Central memory CD8-positive, alpha-beta T cell (primary cell): Measurements from ENCODE around the gene ALOX12B.
"Not testable (repeated sequence)": the region's sequence is repeated elsewhere in the genome, so short reads cannot be mapped to it uniquely, and the experiment has no call there.

Source experiments
- ATAC-seq: fragments of 150-1000 bp; cut with Tn5 transposase; replicated peaks from 2 replicates; pipeline ENCODE4 v1.10.0; 2022; ENCODE audit warnings: mild to moderate bottlenecking, moderate FRiP score, moderate number of reproducible peaks; ENCODE audit not compliant: poor library complexity, severe bottlenecking; ENCODE audit errors: extremely low read depth
- DNase-seq, 2 donors: peaks; one replicate each; pipeline ENCODE4 v3.0.0; 2021; ENCODE audit warnings: low spot score in 2 of 2
- H3K27ac Mint-ChIP-seq: one replicate; pipeline ENCODE4 v1.8.0; 2022; ENCODE audit warnings: low read depth, mild to moderate bottlenecking, moderate library complexity, mixed read lengths
- H3K27me3 Mint-ChIP-seq: one replicate; pipeline ENCODE4 v1.8.0; 2022; ENCODE audit warnings: mixed read lengths
- H3K36me3 Mint-ChIP-seq: one replicate; pipeline ENCODE4 v1.8.0; 2022; ENCODE audit warnings: mild to moderate bottlenecking, moderate library complexity, mixed read lengths; ENCODE audit not compliant: insufficient read depth
- H3K4me1 Mint-ChIP-seq: one replicate; pipeline ENCODE4 v1.8.0; 2022; ENCODE audit warnings: mixed read lengths
- H3K4me3 Mint-ChIP-seq: one replicate; pipeline ENCODE4 v1.8.0; 2022; ENCODE audit warnings: mild to moderate bottlenecking, moderate library complexity, mixed read lengths
- H3K9me3 Mint-ChIP-seq: one replicate; pipeline ENCODE4 v1.8.0; 2022; ENCODE audit warnings: mixed read lengths

The ALOX12B gene

DNA sequence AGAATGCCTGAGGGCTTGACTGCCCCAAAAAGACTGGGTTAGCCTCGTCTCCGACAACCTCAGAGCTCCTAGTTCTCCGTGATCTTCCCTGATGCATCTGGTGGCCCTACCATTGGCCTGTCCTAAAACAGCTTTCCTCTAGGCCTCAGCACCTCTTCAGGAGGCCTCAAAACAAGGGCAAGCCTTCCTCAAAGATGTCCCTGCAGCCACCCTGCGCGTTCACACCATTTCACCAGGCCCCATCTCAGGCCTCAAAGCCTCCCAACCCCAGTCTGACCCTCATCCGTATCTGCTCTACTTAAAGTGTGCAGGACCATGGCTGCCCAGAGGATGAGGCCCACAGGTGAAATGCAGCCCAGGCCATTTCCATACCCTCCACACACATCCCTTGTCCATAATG, 23.4 kb upstream of the ALOX12B start:
- no peak overlapping the region for H3K4me3 Mint-ChIP-seq
- H3K9me3 Mint-ChIP-seq = no peaks in the 10 kb centered on the region
- DNase-seq (no peak), ATAC-seq (no peak)
- no peak overlapping the region for H3K27ac Mint-ChIP-seq
- H3K4me1 Mint-ChIP-seq = peaks cover 6% of the 10 kb centered on the region
- peaks cover 52% of the 10 kb centered on the region for H3K27me3 Mint-ChIP-seq
- H3K36me3 Mint-ChIP-seq = no peaks in the 10 kb centered on the region

DNA sequence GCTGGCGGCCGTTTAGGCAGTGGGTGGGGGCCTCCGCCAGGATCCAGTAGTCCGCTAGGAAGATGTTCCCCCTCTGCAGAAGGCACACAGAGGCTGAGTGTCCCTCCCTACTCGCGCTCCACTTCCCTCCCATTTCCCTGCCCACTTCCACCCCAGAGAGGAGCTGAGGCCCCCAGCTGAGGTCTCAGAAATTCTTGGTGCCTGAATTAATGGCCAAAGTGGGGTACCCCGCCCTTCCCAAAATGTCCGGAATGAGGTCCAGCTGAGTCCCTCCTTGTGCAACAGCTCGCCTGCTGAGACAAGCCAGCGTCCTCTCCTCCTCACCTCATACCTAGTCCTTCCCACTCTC, 22.9 kb upstream of the ALOX12B start:
- H3K4me3 Mint-ChIP-seq = peak overlapping the region; percentile 21
- H3K36me3 Mint-ChIP-seq = no peaks in the 10 kb centered on the region
- peaks cover 6% of the 10 kb centered on the region for H3K4me1 Mint-ChIP-seq
- H3K27ac Mint-ChIP-seq = no peak overlapping the region
- no peaks in the 10 kb centered on the region for H3K9me3 Mint-ChIP-seq
- ATAC-seq (peak; percentile 18), DNase-seq (no peak)
- H3K27me3 Mint-ChIP-seq = peaks cover 47% of the 10 kb centered on the region

DNA sequence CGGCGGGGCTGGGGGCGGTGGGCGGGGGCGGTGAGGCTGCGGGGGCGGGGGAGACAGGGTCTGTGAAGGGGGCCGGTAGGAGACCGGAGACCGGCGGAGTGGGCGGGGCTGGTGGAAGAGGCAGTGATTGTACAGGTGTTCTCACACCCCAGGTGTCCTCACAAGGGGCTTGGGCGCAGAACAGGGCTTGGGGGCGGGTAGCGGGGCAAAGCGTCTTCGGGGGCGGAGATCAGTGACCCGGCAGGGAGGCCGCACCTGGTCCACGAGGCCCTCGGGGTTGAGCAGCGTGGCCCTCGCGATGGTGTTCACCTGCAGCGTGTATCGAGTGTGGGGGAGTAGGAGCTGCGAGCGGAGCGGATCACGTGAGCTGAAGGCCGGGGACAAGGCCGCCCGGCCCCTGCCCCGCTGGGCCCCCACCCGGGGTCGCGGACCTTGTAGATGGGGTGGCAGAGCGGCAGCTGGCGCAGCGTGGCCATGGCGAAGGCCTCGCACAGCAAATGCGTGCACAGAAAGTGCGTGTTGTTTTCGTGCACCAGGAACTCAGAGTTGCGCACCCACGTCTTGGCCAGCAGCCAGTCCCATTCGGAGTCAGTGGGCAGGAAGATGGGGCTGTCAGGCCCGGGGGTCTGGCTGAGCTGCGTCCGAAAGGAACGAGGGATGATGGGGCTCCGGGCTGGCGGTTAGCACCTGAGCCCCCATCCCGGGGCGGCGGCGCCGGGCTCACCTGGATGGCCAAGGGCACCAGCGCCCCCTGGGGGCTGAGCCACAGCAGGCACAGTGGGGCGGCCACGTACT, 22.3 kb upstream of the ALOX12B start:
- Mint-ChIP-seq H3K36me3 (no peaks in the 10 kb centered on the region), H3K27me3 (peaks cover 41% of the 10 kb centered on the region), H3K4me3 (peak overlapping the region; percentile 21), H3K9me3 (no peaks in the 10 kb centered on the region), H3K27ac (no peak overlapping the region), H3K4me1 (peaks cover 6% of the 10 kb centered on the region)
- ATAC-seq = peak; percentile 91
- peak; percentile 61 to 71 for DNase-seq

DNA sequence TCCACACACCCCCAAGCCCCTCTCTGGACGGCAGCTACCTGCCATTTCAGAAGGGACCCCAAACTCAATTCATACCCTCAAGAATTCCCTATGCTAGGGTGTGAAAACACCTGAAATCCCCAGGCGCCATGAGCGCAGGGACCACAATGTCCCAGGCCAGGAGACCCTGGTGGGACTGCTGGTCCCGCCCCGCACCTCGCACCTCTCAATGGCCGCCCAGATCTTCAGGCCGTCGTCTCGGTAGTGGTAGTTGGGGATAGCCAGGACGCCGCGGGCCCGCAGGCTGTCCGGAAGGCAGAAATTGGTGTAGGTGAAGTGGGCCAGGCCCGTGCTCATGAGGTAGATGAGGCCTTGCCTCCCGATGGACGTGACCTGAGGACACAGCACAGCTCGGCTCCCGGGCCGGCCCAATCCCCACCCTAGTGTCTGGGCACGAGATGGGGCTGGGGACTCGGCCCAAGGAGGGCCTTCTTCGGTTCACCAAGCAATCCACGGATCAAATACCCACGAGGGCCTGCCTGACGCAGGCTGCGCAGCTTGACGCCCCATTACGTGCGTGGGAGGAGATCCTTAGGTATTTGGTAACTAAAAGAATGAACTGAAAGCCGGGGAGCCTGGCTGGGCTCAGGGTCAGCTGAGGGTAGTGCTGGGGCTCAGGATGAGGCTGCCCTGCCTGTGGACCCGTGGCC, 21.6 kb upstream of the ALOX12B start:
- Mint-ChIP-seq H3K27me3 (peaks cover 34% of the 10 kb centered on the region), H3K4me3 (peak overlapping the region; percentile 21), H3K36me3 (no peaks in the 10 kb centered on the region), H3K9me3 (no peaks in the 10 kb centered on the region), H3K4me1 (peaks cover 6% of the 10 kb centered on the region), H3K27ac (no peak overlapping the region)
- ATAC-seq = no peak
- no peak for DNase-seq

DNA sequence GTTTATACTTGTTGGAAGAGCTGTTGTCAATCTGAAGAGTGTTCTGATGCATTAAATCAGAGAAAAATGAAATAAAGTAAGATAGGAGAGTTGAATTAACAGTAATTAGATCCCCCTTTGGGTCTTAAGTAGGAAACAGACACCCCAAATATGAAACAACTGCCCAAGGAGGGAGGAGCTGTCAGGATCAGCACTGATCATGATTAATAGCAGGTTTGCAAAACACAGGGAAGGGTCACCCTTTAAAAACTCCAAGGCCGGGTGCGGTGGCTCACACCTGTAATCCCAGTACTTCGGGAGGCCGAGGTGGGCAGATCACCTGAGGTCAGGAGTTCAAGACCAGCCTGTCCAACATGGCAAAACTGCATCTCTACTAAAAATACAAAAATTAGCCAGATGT, 19.5 kb upstream of the ALOX12B start:
- not testable (repeated sequence) for H3K4me3 Mint-ChIP-seq, ATAC-seq, H3K4me1 Mint-ChIP-seq, DNase-seq, H3K9me3 Mint-ChIP-seq, H3K36me3 Mint-ChIP-seq, H3K27ac Mint-ChIP-seq
- H3K27me3 Mint-ChIP-seq = peaks cover 13% of the 10 kb centered on the region

DNA sequence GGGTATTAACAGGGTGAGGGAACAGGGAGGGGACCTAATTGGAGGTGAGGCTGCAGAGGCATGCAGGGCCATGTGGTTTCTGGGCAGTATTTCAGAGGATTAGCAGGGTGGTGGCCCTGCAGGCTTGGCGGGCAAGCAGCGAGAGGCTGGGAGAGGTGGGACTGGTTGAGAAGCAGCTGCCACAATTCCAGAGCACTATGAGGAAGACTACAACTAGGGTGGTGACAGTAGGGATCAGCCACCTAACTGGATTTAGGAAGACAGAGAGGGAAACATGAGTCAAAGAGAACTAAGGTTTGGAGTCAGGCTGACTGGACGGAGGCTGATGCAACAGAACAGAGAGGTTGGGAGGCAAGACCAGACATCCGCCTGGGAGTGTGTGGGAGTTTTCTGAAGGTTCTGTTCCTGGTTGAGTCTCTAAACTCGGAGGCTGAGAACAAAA, 18.5 kb upstream of the ALOX12B start:
- no peak overlapping the region for H3K4me3 Mint-ChIP-seq
- no peak overlapping the region for H3K27ac Mint-ChIP-seq
- peaks cover 2% of the 10 kb centered on the region for H3K4me1 Mint-ChIP-seq
- H3K36me3 Mint-ChIP-seq = no peaks in the 10 kb centered on the region
- ATAC-seq (no peak), DNase-seq (no peak)
- no peaks in the 10 kb centered on the region for H3K9me3 Mint-ChIP-seq
- H3K27me3 Mint-ChIP-seq = peaks cover 4% of the 10 kb centered on the region

DNA sequence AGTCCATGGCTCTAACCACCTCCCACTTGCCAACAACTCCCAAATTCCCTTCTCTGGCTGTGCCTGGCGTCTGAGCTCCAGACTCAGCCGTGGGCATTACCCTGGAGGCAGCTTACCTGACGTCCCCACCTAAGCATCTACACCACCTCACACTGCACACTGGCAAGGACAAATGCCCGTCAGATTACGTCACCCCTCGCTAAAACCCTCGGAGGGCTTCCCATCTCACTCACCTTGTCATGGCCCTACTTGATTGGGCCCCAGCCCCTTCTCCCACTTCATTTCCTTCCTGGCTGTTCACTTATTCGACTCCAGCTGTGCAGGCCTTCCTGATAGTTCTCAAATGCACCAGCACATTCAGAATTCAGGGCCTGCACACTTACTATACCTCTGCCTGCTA, 17.4 kb upstream of the ALOX12B start:
- Mint-ChIP-seq H3K36me3 (no peaks in the 10 kb centered on the region), H3K4me1 (no peaks in the 10 kb centered on the region), H3K9me3 (no peaks in the 10 kb centered on the region), H3K27ac (no peak overlapping the region), H3K27me3 (no peaks in the 10 kb centered on the region), H3K4me3 (no peak overlapping the region)
- DNase-seq (no peak), ATAC-seq (no peak)

DNA sequence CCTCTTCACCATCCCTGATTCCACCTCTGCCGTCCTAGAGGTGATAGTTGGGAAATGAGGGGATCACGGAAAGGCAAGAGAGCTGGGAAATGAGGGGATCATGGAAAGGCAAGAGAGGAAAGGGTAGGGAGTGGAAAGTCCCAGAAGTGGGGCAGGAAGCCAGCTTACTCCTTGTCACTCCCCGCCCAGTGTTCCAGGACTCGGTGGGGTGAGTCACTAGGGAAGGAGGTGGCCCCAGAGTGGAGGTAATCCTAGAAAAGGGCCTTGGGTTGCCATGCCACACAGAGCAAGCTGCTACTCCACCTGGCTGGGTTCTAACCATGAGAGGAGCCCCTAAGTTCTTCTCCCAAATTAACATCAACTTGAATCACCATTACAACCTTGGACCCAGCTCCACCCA, 16.0 kb upstream of the ALOX12B start:
- no peaks in the 10 kb centered on the region for H3K4me1 Mint-ChIP-seq
- no peaks in the 10 kb centered on the region for H3K36me3 Mint-ChIP-seq
- no peak overlapping the region for H3K4me3 Mint-ChIP-seq
- H3K27me3 Mint-ChIP-seq = no peaks in the 10 kb centered on the region
- no peaks in the 10 kb centered on the region for H3K9me3 Mint-ChIP-seq
- no peak for DNase-seq
- H3K27ac Mint-ChIP-seq = no peak overlapping the region
- ATAC-seq = no peak

DNA sequence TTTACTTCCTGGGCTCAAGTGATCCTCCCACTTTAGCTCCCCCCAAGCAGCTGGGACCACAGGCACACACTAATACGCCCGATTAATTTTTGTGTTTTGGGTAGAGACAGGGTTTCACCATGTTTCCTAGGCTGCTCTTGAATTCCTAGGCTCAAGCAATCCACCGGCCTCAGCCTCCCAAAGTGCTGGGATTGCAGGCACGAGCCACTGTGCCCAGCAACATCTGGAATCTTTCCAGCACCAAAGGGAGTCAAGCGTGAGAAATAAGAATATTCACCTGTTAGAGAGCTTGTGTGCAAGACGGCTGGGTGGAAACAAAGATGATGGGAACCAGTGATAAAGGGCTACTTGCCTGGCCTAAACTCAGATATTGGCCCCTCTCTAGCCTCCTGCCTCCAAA, 14.2 kb upstream of the ALOX12B start:
- Mint-ChIP-seq H3K4me1 (no peaks in the 10 kb centered on the region), H3K27ac (no peak overlapping the region), H3K36me3 (no peaks in the 10 kb centered on the region), H3K4me3 (no peak overlapping the region), H3K9me3 (no peaks in the 10 kb centered on the region), H3K27me3 (peaks cover 3% of the 10 kb centered on the region)
- no peak for DNase-seq
- ATAC-seq = no peak

DNA sequence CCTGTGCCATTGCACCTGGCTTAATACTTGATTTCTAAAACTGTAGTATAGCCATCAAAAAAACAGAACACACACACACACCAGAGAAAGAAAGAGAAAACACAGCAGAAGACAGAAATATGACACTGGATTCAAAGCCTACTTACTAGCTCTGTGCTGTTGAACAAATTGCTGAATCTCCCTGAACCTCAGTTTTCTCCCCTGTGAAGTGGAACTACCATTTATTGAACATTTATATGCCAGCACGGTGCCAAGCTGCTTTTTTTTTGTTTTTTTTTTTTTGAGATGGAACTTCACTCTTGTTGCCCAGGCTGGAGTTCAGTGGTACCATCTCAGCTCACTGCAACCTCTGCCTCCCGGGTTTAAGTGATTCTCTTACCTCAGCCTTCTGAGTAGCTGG, 13.2 kb upstream of the ALOX12B start:
- Mint-ChIP-seq H3K4me3 (no peak overlapping the region), H3K27ac (no peak overlapping the region), H3K36me3 (no peaks in the 10 kb centered on the region), H3K27me3 (peaks cover 13% of the 10 kb centered on the region), H3K9me3 (no peaks in the 10 kb centered on the region), H3K4me1 (no peaks in the 10 kb centered on the region)
- DNase-seq (no peak), ATAC-seq (no peak)

DNA sequence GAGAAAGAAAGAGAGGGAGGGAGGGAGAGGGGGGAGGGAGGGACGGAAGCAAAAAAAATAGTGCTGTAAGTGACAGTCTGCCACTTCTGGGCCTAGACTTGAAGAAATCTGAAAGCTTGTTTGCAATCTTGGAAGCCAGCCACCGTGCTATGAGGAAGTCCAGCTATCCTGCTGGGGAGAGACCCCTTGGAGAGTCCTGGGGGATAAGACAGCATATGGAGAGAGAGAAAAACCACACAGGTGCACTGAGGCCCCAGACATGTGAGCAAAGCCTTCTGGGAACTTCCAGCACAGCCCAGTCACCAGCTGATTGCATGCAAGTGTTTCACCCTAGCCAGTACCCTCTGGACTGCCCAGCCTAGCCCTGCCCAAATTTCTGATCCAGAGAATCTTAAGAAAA, 12.6 kb upstream of the ALOX12B start:
- DNase-seq = no peak
- H3K9me3 Mint-ChIP-seq = no peaks in the 10 kb centered on the region
- ATAC-seq = no peak

DNA sequence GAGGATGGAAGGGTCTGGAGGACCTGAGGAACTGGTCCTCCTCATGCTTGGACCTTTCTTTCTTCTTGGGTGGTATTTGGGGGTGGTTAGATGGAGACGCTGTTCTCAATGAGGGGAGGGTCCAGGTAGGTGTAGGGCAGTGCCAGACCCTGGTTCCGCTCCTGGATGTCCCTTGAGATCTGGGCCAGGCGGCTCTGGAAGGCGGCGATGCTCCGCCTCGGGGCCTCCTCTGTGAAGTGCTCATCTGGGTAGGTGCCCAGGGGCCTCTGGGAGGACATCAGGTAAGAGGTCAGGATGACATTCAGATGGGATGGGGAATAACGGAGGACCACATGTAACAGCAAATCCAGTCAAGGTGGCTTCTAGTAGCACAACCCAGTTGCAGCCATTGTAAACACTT, 9.0 kb upstream of the ALOX12B start:
- H3K27me3 Mint-ChIP-seq = peaks cover 30% of the 10 kb centered on the region
- DNase-seq (no peak), ATAC-seq (no peak)
- H3K27ac Mint-ChIP-seq = no peak overlapping the region
- H3K4me1 Mint-ChIP-seq = peaks cover 7% of the 10 kb centered on the region
- no peak overlapping the region for H3K4me3 Mint-ChIP-seq
- no peaks in the 10 kb centered on the region for H3K9me3 Mint-ChIP-seq
- peaks cover 5% of the 10 kb centered on the region for H3K36me3 Mint-ChIP-seq

More for the DNA sequence above, 12.6 kb upstream of the ALOX12B start:
- Mint-ChIP-seq H3K36me3 (no peaks in the 10 kb centered on the region), H3K27me3 (peaks cover 19% of the 10 kb centered on the region), H3K4me3 (no peak overlapping the region), H3K4me1 (no peaks in the 10 kb centered on the region), H3K27ac (no peak overlapping the region)

DNA sequence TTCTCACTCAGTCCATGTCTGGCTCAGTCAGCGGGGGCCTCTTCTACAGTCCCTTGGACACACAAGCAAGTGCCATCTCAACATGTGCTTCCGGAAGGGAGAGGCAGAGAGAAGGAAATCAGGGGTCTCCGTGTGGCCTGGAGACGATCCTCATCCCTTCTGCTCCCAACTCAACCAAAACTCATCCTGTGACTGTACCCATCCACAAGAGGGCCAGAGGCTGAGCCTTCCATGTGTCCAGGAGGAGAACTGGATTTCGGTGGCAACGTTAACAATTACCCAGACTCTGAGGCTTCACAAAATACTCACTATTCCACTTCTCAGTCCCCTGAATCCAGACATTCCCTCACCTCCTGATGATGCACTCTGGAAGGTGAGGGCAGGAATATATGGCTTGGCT, 7.8 kb upstream of the ALOX12B start:
- H3K27ac Mint-ChIP-seq = no peak overlapping the region
- no peak overlapping the region for H3K4me3 Mint-ChIP-seq

More for the DNA sequence above, 7.8 kb upstream of the ALOX12B start:
- DNase-seq (no peak), ATAC-seq (no peak)
- H3K27me3 Mint-ChIP-seq = peaks cover 42% of the 10 kb centered on the region
- H3K4me1 Mint-ChIP-seq = peaks cover 7% of the 10 kb centered on the region
- no peaks in the 10 kb centered on the region for H3K9me3 Mint-ChIP-seq
- peaks cover 5% of the 10 kb centered on the region for H3K36me3 Mint-ChIP-seq
